AG10803 (cell line): ENCODE measurements around the gene MARCHF10.
"Not testable (repeated sequence)": the region's sequence is repeated elsewhere in the genome, so short reads cannot be mapped to it uniquely, and the experiment has no call there.

Experiments
- DNase-seq: peaks from one replicate; pipeline ENCODE4 v3.0.0; 2010; ENCODE audit warnings: low read depth
- H3K4me3 ChIP-seq: 2 replicates; pipeline ENCODE4 v1.5.1; 2011; ENCODE audit warnings: mild to moderate bottlenecking, low read length, control low read depth
- TF ChIP-seq, protein P1 (sequence below): conservative IDR thresholded peaks from 2 replicates; pipeline ENCODE4 v1.5.1; 2011; ENCODE audit warnings: mild to moderate bottlenecking, low read length, control low read depth, inconsistent platforms

The MARCHF10 gene

DNA sequence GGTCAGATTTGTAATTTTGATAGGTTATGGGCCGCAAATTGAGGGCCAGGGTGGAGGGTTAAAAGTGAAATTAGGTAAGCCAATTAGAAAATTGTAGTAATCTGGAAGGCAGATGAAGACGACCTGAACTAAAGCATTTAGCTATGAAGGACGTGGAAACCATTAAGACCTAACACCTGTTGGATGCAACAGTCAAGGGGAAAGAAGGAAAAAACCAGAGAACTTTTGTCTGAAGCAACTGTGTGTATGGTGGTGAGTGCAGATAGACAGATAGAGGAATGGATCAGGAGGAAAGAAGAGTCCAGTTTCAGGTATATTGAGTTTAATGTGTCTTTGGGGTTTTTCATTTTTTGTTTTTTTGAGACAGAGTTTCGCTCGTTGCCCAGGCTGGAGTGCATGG, 40.2 kb upstream of the MARCHF10 start:
- H3K4me3 ChIP-seq = no peak overlapping the region
- no peak for DNase-seq
- TF ChIP-seq, protein P1, sequence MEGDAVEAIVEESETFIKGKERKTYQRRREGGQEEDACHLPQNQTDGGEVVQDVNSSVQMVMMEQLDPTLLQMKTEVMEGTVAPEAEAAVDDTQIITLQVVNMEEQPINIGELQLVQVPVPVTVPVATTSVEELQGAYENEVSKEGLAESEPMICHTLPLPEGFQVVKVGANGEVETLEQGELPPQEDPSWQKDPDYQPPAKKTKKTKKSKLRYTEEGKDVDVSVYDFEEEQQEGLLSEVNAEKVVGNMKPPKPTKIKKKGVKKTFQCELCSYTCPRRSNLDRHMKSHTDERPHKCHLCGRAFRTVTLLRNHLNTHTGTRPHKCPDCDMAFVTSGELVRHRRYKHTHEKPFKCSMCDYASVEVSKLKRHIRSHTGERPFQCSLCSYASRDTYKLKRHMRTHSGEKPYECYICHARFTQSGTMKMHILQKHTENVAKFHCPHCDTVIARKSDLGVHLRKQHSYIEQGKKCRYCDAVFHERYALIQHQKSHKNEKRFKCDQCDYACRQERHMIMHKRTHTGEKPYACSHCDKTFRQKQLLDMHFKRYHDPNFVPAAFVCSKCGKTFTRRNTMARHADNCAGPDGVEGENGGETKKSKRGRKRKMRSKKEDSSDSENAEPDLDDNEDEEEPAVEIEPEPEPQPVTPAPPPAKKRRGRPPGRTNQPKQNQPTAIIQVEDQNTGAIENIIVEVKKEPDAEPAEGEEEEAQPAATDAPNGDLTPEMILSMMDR = no peak

DNA sequence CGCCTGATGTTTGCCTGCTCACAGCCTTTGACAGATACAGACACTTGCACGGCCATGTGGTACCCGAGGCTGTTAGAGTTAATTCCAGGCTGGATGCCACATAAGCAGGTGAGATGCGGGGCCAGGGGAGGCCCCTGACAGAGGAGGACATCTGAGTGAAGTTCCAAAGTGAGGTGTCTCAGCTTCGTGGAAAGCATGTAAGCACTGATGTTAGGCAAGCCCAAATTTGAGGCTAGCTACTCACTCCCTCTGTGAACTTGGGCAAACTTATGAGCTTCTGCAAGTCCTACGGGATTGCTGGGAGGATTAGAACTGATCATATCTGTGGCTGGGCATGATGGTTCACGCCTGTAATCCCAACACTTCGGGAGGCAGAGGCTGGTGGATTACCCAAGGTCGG, 39.3 kb upstream of the MARCHF10 start:
- DNase-seq = no peak
- no peak overlapping the region for H3K4me3 ChIP-seq
- TF ChIP-seq, protein P1 = no peak

DNA sequence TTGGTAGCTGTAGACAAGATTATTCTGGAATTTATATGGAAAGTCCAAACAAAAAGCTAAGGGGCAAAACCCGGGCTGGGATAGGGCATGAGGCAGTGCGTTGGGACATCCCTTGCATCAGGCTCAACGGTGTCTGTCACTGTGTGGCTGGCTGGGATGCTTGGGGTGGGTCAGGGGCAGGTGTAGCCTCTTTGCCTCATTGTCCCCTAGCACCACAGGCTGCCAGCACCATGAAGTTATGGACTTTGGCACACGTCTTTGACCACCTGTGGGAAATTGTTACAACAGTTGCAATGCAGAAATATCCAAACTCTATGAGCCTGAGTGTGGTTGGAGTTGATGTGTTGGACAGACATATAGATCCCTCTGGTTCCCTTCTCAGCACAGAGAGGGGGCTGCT, 32.8 kb upstream of the MARCHF10 start:
- DNase-seq = no peak
- TF ChIP-seq, protein P1 = no peak
- no peak overlapping the region for H3K4me3 ChIP-seq

DNA sequence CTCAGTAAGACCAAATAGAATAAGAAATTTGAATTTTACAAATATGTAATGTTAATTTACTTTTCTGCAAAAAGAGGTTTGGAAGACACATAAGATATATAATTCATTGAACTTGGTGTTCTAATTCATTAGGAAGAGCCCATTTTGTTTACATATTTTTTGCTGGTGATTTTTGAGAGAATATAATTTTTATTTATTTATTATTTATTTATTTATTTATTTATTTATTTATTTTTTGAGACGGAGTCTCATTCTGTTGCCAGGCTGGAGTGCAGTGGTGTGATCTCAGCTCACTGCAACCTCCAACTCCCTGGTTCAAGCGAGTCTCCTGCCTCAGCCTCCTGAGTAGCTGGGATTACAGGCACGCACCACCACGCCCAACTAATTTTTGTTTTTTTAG, 25.7 kb upstream of the MARCHF10 start:
- not testable (repeated sequence) for DNase-seq, H3K4me3 ChIP-seq

DNA sequence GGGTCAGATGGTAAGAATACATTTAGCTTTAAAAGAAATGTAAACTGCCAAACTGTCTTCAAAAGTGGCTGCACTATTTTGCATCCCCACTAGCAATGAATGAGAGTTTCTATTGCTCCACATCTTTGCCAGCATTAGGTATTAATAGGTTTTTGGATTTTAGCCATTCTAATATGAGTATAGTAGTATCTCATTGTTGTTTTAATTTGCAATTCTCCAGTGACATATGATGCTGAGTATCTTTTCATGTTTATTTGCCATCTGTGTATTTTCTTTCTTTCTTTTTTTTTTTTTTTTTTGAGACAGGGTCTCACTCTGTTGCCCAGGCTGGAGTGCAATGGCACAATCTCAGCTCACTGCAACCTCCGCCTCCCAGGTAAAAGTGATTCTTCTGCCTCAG, 24.3 kb upstream of the MARCHF10 start:
- no peak overlapping the region for H3K4me3 ChIP-seq
- DNase-seq = no peak
- TF ChIP-seq, protein P1 = no peak

DNA sequence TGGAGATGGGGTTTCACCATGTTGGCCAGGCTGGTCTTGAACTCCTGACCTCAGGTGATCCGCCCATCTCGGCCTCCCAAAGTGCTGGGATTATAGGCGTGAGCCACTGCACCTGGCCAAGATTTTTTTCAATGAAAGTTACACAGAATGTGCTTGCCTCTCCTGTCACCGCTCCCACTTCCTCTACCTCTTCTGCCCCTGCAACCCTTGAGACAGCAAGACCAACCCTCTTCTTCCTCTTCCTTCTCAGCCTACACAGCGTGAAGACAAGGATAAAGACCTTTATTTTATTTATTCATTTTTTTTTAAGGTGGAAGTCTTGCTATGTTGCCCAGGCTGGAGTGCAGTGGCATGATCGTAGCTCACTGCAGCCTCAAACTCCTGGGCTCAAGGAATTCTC, 23.0 kb upstream of the MARCHF10 start:
- DNase-seq, H3K4me3 ChIP-seq: not testable (repeated sequence)

DNA sequence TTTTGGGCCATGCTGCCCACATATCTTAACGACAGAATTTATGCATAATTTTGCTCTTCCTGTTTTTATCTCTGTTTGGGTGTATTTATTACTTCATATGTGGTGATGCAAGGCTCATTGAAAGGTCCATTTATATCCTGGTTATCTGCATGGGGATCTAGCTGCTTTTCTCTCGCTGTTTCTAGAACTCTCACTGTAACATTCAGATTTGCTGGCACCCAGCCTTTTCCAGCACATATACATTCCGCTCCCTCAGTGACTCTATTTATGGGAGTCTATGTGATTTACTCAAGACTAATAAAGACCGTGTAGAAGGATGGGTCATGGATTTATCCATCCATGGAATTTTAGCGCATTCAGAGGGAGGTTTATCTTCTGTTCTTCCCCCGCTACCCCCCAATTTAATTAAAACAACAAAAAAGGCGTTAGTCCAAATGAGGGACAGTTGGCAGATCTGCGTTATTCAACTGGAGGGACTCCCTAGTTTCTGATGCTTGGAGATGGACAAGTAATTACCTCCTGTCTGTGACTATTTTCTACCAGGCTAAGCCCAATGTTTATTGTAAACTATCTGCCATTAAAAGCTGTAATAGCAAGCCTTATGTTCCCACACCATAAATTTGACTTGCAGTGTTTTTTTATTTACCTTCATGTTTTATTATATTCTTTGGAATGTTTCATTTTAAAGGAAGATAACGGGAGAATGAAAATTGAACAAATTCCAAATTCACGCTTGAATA, 19.8 kb upstream of the MARCHF10 start:
- DNase-seq = peak; percentile 46
- TF ChIP-seq, protein P1 = no peak
- H3K4me3 ChIP-seq = no peak overlapping the region

DNA sequence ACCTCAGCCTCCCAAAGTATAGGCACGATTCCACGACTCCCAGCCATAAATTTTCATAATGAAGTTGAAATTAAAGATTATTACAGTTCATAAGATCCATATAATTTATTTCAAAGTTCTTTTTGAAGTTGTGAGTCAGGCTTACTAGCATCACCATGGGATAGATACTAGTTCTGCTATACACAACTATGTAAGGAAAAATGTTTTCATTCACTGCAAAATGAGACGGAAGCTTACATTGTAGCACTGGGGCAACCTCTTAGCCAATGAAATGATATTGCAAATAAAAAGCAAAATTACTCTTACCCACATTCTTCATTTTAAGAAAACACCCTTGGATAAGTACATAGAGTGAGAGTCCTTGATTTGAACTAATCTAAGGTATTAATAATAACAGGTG, 18.8 kb upstream of the MARCHF10 start:
- no peak for DNase-seq
- TF ChIP-seq, protein P1 = no peak
- no peak overlapping the region for H3K4me3 ChIP-seq
